Measurements from ENCODE around the gene KCNS1.

Gene KCNS1

GRCh38 chr20:45049904-45050471 is 50.9 kb downstream of the KCNS1 start:
- H3K27me3 ChIP-seq (ENCODE audit: control insufficient read depth, insufficient read depth, low read length), result no peaks in the 10 kb centered on the region
- H2AFZ ChIP-seq, result no peak overlapping the region
- no peaks in the 10 kb centered on the region for H3K9me3 ChIP-seq (ENCODE audit: control insufficient read depth, low read length)
- H3K4me3 ChIP-seq (ENCODE audit: low read depth, low read length), result no peak overlapping the region
- no peaks in the 10 kb centered on the region for H3K36me3 ChIP-seq (ENCODE audit: control insufficient read depth, insufficient read depth, low read length)
- peaks cover 2% of the 10 kb centered on the region for H3K79me2 ChIP-seq
- no peak overlapping the region for H3K27ac ChIP-seq
- no peak for TF ChIP-seq CTCF (IDR thresholded peaks at IDR 0.05)
- no peak overlapping the region for H3K9ac ChIP-seq
- peaks cover 3% of the 10 kb centered on the region for H3K4me1 ChIP-seq
- no peak overlapping the region for H3K4me2 ChIP-seq (ENCODE audit: low read length)

- Histone ChIP-seq H3K36me3 (ENCODE audit: control insufficient read depth, insufficient read depth, low read length) (no peaks in the 10 kb centered on the region), H3K4me3 (ENCODE audit: low read depth, low read length) (no peak overlapping the region), H3K79me2 (peaks cover 2% of the 10 kb centered on the region), H2AFZ (no peak overlapping the region), H3K9me3 (ENCODE audit: control insufficient read depth, low read length) (no peaks in the 10 kb centered on the region), H3K4me1 (peaks cover 3% of the 10 kb centered on the region), H3K27me3 (ENCODE audit: control insufficient read depth, insufficient read depth, low read length) (no peaks in the 10 kb centered on the region), H3K9ac (no peak overlapping the region), H3K4me2 (ENCODE audit: low read length) (no peak overlapping the region), H3K27ac (no peak overlapping the region)
- TF ChIP-seq CTCF (IDR thresholded peaks at IDR 0.05), result no peak
Measured at GRCh38 chr20:45049438-45049837, 51.5 kb downstream of the KCNS1 start.

GRCh38 chr20:45047581-45048119 is 53.3 kb downstream of the KCNS1 start:
- no peaks in the 10 kb centered on the region for H3K36me3 ChIP-seq (ENCODE audit: control insufficient read depth, insufficient read depth, low read length)
- H3K27me3 ChIP-seq (ENCODE audit: control insufficient read depth, insufficient read depth, low read length), result no peaks in the 10 kb centered on the region
- H3K9ac ChIP-seq, result no peak overlapping the region
- peaks cover 3% of the 10 kb centered on the region for H3K4me1 ChIP-seq
- no peak overlapping the region for H3K27ac ChIP-seq
- no peaks in the 10 kb centered on the region for H3K9me3 ChIP-seq (ENCODE audit: control insufficient read depth, low read length)
- peaks cover 2% of the 10 kb centered on the region for H3K79me2 ChIP-seq
- H2AFZ ChIP-seq, result no peak overlapping the region
- H3K4me2 ChIP-seq (ENCODE audit: low read length), result no peak overlapping the region
- no peak overlapping the region for H3K4me3 ChIP-seq (ENCODE audit: low read depth, low read length)
- TF ChIP-seq CTCF (IDR thresholded peaks at IDR 0.05), result no peak

- Histone ChIP-seq H3K9ac (no peak overlapping the region), H2AFZ (no peak overlapping the region), H3K36me3 (ENCODE audit: control insufficient read depth, insufficient read depth, low read length) (no peaks in the 10 kb centered on the region), H3K27ac (no peak overlapping the region), H3K4me2 (ENCODE audit: low read length) (no peak overlapping the region), H3K79me2 (peaks cover 2% of the 10 kb centered on the region), H3K27me3 (ENCODE audit: control insufficient read depth, insufficient read depth, low read length) (no peaks in the 10 kb centered on the region), H3K9me3 (ENCODE audit: control insufficient read depth, low read length) (no peaks in the 10 kb centered on the region), H3K4me1 (no peaks in the 10 kb centered on the region), H3K4me3 (ENCODE audit: low read depth, low read length) (no peak overlapping the region)
- TF ChIP-seq CTCF (IDR thresholded peaks at IDR 0.05), result no peak
Measured at GRCh38 chr20:45044601-45045000, 56.3 kb downstream of the KCNS1 start.

GRCh38 chr20:45044084-45044573 is 56.8 kb downstream of the KCNS1 start:
- H2AFZ ChIP-seq, result no peak overlapping the region
- H3K9me3 ChIP-seq (ENCODE audit: control insufficient read depth, low read length), result no peaks in the 10 kb centered on the region
- H3K36me3 ChIP-seq (ENCODE audit: control insufficient read depth, insufficient read depth, low read length), result no peaks in the 10 kb centered on the region
- H3K27me3 ChIP-seq (ENCODE audit: control insufficient read depth, insufficient read depth, low read length), result no peaks in the 10 kb centered on the region
- H3K4me3 ChIP-seq (ENCODE audit: low read depth, low read length), result no peak overlapping the region
- H3K4me2 ChIP-seq (ENCODE audit: low read length), result no peak overlapping the region
- H3K4me1 ChIP-seq, result no peaks in the 10 kb centered on the region
- TF ChIP-seq CTCF (IDR thresholded peaks at IDR 0.05), result peak; percentile 89
- no peak overlapping the region for H3K9ac ChIP-seq
- peaks cover 2% of the 10 kb centered on the region for H3K79me2 ChIP-seq
- no peak overlapping the region for H3K27ac ChIP-seq

Measured in parathyroid adenoma (tissue), 2 donors.